A549 (cell line): Measurements from ENCODE around the gene DARS1.

Experiments used
- CBX2 ChIP-seq: fragments of 200-600 bp; sonication (generic); IDR thresholded peaks from 2 replicates; pipeline ENCODE4 v1.6.1; 2016; ENCODE audit warnings: low read depth, mild to moderate bottlenecking, borderline replicate concordance
- CTCF ChIP-seq: fragments of >200 bp; sonication (Bioruptor Twin); formaldehyde crosslinking; IDR thresholded peaks from 3 replicates; pipeline ENCODE4 v1.5.1; 2016
- MAFK ChIP-seq: fragments of 450-650 bp; IDR thresholded peaks from 2 replicates; pipeline ENCODE4 v1.6.1; 2014; ENCODE audit not compliant: partially characterized antibody
- MAX ChIP-seq: IDR thresholded peaks from 2 replicates; pipeline ENCODE4 v1.6.1; 2012
- MYC ChIP-seq: IDR thresholded peaks from 2 replicates; pipeline ENCODE4 v1.6.1; 2012; ENCODE audit warnings: mild to moderate bottlenecking, inconsistent platforms, low read length, improper control_type of control experiment, borderline replicate concordance
- PHF8 ChIP-seq: fragments of 200-600 bp; sonication (generic); IDR thresholded peaks from 2 replicates; pipeline ENCODE4 v1.6.1; 2016; ENCODE audit warnings: low read depth, mild to moderate bottlenecking, antibody characterized with exemption, moderate library complexity, borderline replicate concordance
- POLR2A ChIP-seq: IDR thresholded peaks from 2 replicates; pipeline ENCODE4 v1.6.1; 2012; ENCODE audit warnings: mild to moderate bottlenecking, low read length
- RAD21 ChIP-seq, 2 experiments: fragments of >200 bp in 1 of 2; sonication (Bioruptor Twin) in 1 of 2; formaldehyde crosslinking in 1 of 2; IDR thresholded peaks in 1 of 2; conservative IDR thresholded peaks in 1 of 2; 2 replicates in 1 of 2; 3 replicates in 1 of 2; pipeline ENCODE4 v1.6.1; 2012 to 2018; ENCODE audit warnings: inconsistent platforms in 1 of 2
- RARB ChIP-seq: fragments of 250-450 bp; sonication (Bioruptor Pico); IDR thresholded peaks from 2 replicates; pipeline ENCODE4 v1.8.0; 2021; ENCODE audit warnings: mild to moderate bottlenecking, moderate library complexity
- REST ChIP-seq: fragments of 200-600 bp; sonication (generic); IDR thresholded peaks from 2 replicates; pipeline ENCODE4 v1.6.1; 2016; ENCODE audit warnings: antibody characterized with exemption, mild to moderate bottlenecking, moderate library complexity
- SMC3 ChIP-seq: fragments of >200 bp; sonication (Bioruptor Twin); formaldehyde crosslinking; IDR thresholded peaks from 3 replicates; pipeline ENCODE4 v1.6.1; 2018; ENCODE audit warnings: inconsistent platforms
- ZFP36 ChIP-seq: fragments of 450-650 bp; IDR thresholded peaks from 2 replicates; pipeline ENCODE4 v1.6.1; 2014; ENCODE audit warnings: borderline replicate concordance; ENCODE audit not compliant: partially characterized antibody

- no peak for TF ChIP-seq PHF8
- no peak for TF ChIP-seq CTCF
- TF ChIP-seq POLR2A = no peak
- TF ChIP-seq MYC = no peak
- TF ChIP-seq MAFK = no peak
- no peak for TF ChIP-seq REST
- TF ChIP-seq RAD21 (conservative IDR thresholded peaks at IDR 0.05 in 1 of 2, IDR thresholded peaks at IDR 0.05 in 1 of 2) = no peak
- TF ChIP-seq SMC3 = no peak
- TF ChIP-seq ZFP36 = no peak
- TF ChIP-seq MAX = no peak
- no peak for TF ChIP-seq CBX2
- TF ChIP-seq RARB (CRISPR knock-in tag) = no peak
These were observed 25.3 kb downstream of the DARS1 start for GRCh38 chr2:135960150-135960549.
